ENCODE results near the gene RIMKLB. TPM values are rescaled to one million over a fixed set of nuclear protein-coding genes. Genes with fewer than 3 reads are reported as not detected.
A peak's percentile ranks its signal among the peaks of the same experiment; 100 is the strongest.
"Not testable (repeated sequence)": the region's sequence is repeated elsewhere in the genome, so short reads cannot be mapped to it uniquely, and the experiment has no call there.

The RIMKLB gene
- total RNA-seq, 1 donor from 2014 or later, result 59.8 TPM

GRCh38 chr12:8766121-8766520 lies 68.3 kb downstream of the RIMKLB start:
- not testable (repeated sequence) for H3K4me3 Mint-ChIP-seq; H3K27ac Mint-ChIP-seq; DNase-seq (ENCODE audit: extremely low spot score, unreplicated experiment); H3K9me3 Mint-ChIP-seq; H3K27me3 Mint-ChIP-seq; H3K4me1 Mint-ChIP-seq (ENCODE audit: unreplicated experiment)
- H3K36me3 Mint-ChIP-seq, result peaks cover 52% of the 10 kb centered on the region

GRCh38 chr12:8770499-8770898 lies 72.7 kb downstream of the RIMKLB start:
- H3K27me3 Mint-ChIP-seq, result no peaks in the 10 kb centered on the region
- H3K9me3 Mint-ChIP-seq, result no peaks in the 10 kb centered on the region
- H3K4me3 Mint-ChIP-seq, result no peak overlapping the region
- no peak for TF ChIP-seq CTCF (conservative IDR thresholded peaks at IDR 0.05)
- H3K36me3 Mint-ChIP-seq, result peaks cover 64% of the 10 kb centered on the region
- no peaks in the 10 kb centered on the region for H3K4me1 Mint-ChIP-seq (ENCODE audit: unreplicated experiment)
- DNase-seq (ENCODE audit: extremely low spot score, unreplicated experiment), result no peak
- peak overlapping the region; percentile 86 for H3K27ac Mint-ChIP-seq

GRCh38 chr12:8771072-8771471 lies 73.3 kb downstream of the RIMKLB start:
- Mint-ChIP-seq H3K4me3 (peak overlapping the region; percentile 55), H3K4me1 (ENCODE audit: unreplicated experiment) (no peaks in the 10 kb centered on the region), H3K9me3 (no peaks in the 10 kb centered on the region), H3K27ac (peak overlapping the region; percentile 86), H3K36me3 (peaks cover 67% of the 10 kb centered on the region), H3K27me3 (no peaks in the 10 kb centered on the region)
- no peak for TF ChIP-seq CTCF (conservative IDR thresholded peaks at IDR 0.05)
- no peak for DNase-seq (ENCODE audit: extremely low spot score, unreplicated experiment)

GRCh38 chr12:8773461-8773860 lies 75.7 kb downstream of the RIMKLB start:
- no peaks in the 10 kb centered on the region for H3K27me3 Mint-ChIP-seq
- TF ChIP-seq CTCF (conservative IDR thresholded peaks at IDR 0.05), result no peak
- no peaks in the 10 kb centered on the region for H3K4me1 Mint-ChIP-seq (ENCODE audit: unreplicated experiment)
- DNase-seq (ENCODE audit: extremely low spot score, unreplicated experiment), result no peak
- no peak overlapping the region for H3K27ac Mint-ChIP-seq
- H3K4me3 Mint-ChIP-seq, result no peak overlapping the region
- H3K36me3 Mint-ChIP-seq, result peaks cover 64% of the 10 kb centered on the region
- no peaks in the 10 kb centered on the region for H3K9me3 Mint-ChIP-seq

- no peak overlapping the region for H3K27ac Mint-ChIP-seq
- H3K9me3 Mint-ChIP-seq, result no peaks in the 10 kb centered on the region
- no peak overlapping the region for H3K4me3 Mint-ChIP-seq
- no peaks in the 10 kb centered on the region for H3K4me1 Mint-ChIP-seq (ENCODE audit: unreplicated experiment)
- no peak for TF ChIP-seq CTCF (conservative IDR thresholded peaks at IDR 0.05)
- DNase-seq (ENCODE audit: extremely low spot score, unreplicated experiment), result no peak
- peaks cover 45% of the 10 kb centered on the region for H3K36me3 Mint-ChIP-seq
- H3K27me3 Mint-ChIP-seq, result no peaks in the 10 kb centered on the region
Measured at GRCh38 chr12:8779281-8779680, 81.5 kb downstream of the RIMKLB start.

- peaks cover 39% of the 10 kb centered on the region for H3K36me3 Mint-ChIP-seq
- DNase-seq (ENCODE audit: extremely low spot score, unreplicated experiment), result no peak
- no peaks in the 10 kb centered on the region for H3K9me3 Mint-ChIP-seq
- H3K4me3 Mint-ChIP-seq, result no peak overlapping the region
- no peaks in the 10 kb centered on the region for H3K27me3 Mint-ChIP-seq
- no peak overlapping the region for H3K27ac Mint-ChIP-seq
- H3K4me1 Mint-ChIP-seq (ENCODE audit: unreplicated experiment), result no peaks in the 10 kb centered on the region
- no peak for TF ChIP-seq CTCF (conservative IDR thresholded peaks at IDR 0.05)
Measured at GRCh38 chr12:8779862-8780261, 82.1 kb downstream of the RIMKLB start.
